ENCODE results near the gene WRAP73.

DNA sequence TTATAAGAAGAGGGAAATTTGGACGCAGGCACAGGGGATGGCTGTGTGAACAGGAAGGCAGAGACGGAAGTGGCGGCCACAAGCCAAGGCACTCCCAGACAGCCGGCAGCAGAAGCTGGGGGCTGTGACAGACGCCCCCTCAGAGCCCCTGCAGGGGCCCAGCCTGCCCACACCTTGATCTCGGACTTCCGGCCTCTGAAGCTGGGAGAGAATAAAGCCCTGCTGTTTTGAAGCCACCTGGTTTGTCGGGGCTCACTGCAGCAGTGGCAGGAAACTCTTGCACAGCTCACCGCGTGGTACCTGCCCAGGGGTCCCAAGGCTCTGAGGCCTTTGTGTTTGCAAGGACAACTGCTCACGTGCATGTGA lies 52.3 kb downstream of the WRAP73 start:
- TF ChIP-seq EP300 (IDR thresholded peaks at IDR 0.05; ENCODE audit: borderline replicate concordance) (no peak), EGR1 (IDR thresholded peaks at IDR 0.05) (no peak), TCF12 (IDR thresholded peaks at IDR 0.05; ENCODE audit: low read depth) (no peak), RAD21 (IDR thresholded peaks at IDR 0.05; ENCODE audit: low read depth) (no peak), TAF1 (IDR thresholded peaks at IDR 0.05; ENCODE audit: low read depth) (no peak), CREB1 (IDR thresholded peaks at IDR 0.05; ENCODE audit: low read depth) (no peak), ZBTB7A (IDR thresholded peaks at IDR 0.05; ENCODE audit: low read depth) (no peak), CEBPB (IDR thresholded peaks at IDR 0.05) (no peak), NFIC (IDR thresholded peaks at IDR 0.05) (no peak), YY1 (IDR thresholded peaks at IDR 0.05; ENCODE audit: low read depth) (no peak), FOXM1 (IDR thresholded peaks at IDR 0.05; ENCODE audit: borderline replicate concordance, low read depth) (no peak)
- TF ChIP-seq, protein P1, sequence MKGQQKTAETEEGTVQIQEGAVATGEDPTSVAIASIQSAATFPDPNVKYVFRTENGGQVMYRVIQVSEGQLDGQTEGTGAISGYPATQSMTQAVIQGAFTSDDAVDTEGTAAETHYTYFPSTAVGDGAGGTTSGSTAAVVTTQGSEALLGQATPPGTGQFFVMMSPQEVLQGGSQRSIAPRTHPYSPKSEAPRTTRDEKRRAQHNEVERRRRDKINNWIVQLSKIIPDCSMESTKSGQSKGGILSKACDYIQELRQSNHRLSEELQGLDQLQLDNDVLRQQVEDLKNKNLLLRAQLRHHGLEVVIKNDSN (IDR thresholded peaks at IDR 0.05), result no peak
- TF ChIP-seq, protein P2, sequence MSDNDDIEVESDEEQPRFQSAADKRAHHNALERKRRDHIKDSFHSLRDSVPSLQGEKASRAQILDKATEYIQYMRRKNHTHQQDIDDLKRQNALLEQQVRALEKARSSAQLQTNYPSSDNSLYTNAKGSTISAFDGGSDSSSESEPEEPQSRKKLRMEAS (IDR thresholded peaks at IDR 0.05), result no peak
- TF ChIP-seq, protein P3, sequence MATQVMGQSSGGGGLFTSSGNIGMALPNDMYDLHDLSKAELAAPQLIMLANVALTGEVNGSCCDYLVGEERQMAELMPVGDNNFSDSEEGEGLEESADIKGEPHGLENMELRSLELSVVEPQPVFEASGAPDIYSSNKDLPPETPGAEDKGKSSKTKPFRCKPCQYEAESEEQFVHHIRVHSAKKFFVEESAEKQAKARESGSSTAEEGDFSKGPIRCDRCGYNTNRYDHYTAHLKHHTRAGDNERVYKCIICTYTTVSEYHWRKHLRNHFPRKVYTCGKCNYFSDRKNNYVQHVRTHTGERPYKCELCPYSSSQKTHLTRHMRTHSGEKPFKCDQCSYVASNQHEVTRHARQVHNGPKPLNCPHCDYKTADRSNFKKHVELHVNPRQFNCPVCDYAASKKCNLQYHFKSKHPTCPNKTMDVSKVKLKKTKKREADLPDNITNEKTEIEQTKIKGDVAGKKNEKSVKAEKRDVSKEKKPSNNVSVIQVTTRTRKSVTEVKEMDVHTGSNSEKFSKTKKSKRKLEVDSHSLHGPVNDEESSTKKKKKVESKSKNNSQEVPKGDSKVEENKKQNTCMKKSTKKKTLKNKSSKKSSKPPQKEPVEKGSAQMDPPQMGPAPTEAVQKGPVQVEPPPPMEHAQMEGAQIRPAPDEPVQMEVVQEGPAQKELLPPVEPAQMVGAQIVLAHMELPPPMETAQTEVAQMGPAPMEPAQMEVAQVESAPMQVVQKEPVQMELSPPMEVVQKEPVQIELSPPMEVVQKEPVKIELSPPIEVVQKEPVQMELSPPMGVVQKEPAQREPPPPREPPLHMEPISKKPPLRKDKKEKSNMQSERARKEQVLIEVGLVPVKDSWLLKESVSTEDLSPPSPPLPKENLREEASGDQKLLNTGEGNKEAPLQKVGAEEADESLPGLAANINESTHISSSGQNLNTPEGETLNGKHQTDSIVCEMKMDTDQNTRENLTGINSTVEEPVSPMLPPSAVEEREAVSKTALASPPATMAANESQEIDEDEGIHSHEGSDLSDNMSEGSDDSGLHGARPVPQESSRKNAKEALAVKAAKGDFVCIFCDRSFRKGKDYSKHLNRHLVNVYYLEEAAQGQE (IDR thresholded peaks at IDR 0.05; ENCODE audit: low read depth), result no peak

Measured in Ishikawa (cell line).